OCI-LY3 (cell line): ENCODE measurements around the gene POMGNT2.

ENCODE experiments used
- H2AFZ ChIP-seq: fragments of 200-600, 300-600 bp; shearing (Covaris generic); 2 replicates; pipeline ENCODE4 v1.6.0; 2014; ENCODE audit warnings: antibody characterized with exemption, low read depth, low read length
- H3K27ac ChIP-seq: fragments of 200-600, 300-600 bp; sonication (generic); 2 replicates; pipeline ENCODE4 v1.5.1; 2014; ENCODE audit warnings: mild to moderate bottlenecking, low read length, moderate library complexity, mixed read lengths
- H3K27me3 ChIP-seq: fragments of 200-600, 300-600 bp; sonication (generic); 2 replicates; pipeline ENCODE4 v1.6.1; 2014; ENCODE audit warnings: low read depth, low read length, mixed read lengths
- H3K36me3 ChIP-seq: fragments of 200-600, 300-600 bp; sonication (generic); replicated peaks from 2 replicates; pipeline ENCODE3; 2014; ENCODE audit warnings: low read depth, low read length, mixed read lengths
- H3K4me1 ChIP-seq: fragments of 300-600, 200-600 bp; sonication (generic); 2 replicates; pipeline ENCODE4 v1.6.1; 2014; ENCODE audit warnings: low read length, mixed read lengths
- H3K4me2 ChIP-seq: fragments of 200-600, 300-600 bp; sonication (generic); 2 replicates; pipeline ENCODE4 v1.6.1; 2014; ENCODE audit warnings: low read length, mixed read lengths
- H3K4me3 ChIP-seq: fragments of 300-600, 200-600 bp; sonication (generic); 2 replicates; pipeline ENCODE4 v1.5.1; 2014; ENCODE audit warnings: antibody characterized with exemption, mild to moderate bottlenecking, low read length, moderate library complexity
- H3K79me2 ChIP-seq: fragments of 300-600, 200-600 bp; shearing (Covaris generic); 2 replicates; pipeline ENCODE4 v1.6.1; 2014; ENCODE audit warnings: mild to moderate bottlenecking, low read length, mixed read lengths
- H3K9ac ChIP-seq: fragments of 300-600, 200-600 bp; shearing (Covaris generic); 2 replicates; pipeline ENCODE4 v1.6.0; 2014; ENCODE audit warnings: mild to moderate bottlenecking, low read length, moderate library complexity
- H3K9me3 ChIP-seq: fragments of 200-600, 300-600 bp; shearing (Covaris generic); 2 replicates; pipeline ENCODE4 v1.6.1; 2014; ENCODE audit warnings: low read length, mixed read lengths; ENCODE audit not compliant: insufficient read depth
- H4K20me1 ChIP-seq: fragments of 200-600, 300-600 bp; sonication (generic); 2 replicates; pipeline ENCODE4 v1.6.1; 2016; ENCODE audit warnings: low read length, mixed read lengths; ENCODE audit not compliant: insufficient read depth
- CTCF ChIP-seq: fragments of 200-600, 300-600 bp; sonication (generic); IDR thresholded peaks from 2 replicates; pipeline ENCODE4 v1.5.1; 2014; ENCODE audit warnings: antibody characterized with exemption, low read length, low read depth
- EZH2phosphoT487 ChIP-seq: fragments of 200-600 bp; shearing (Covaris generic); IDR thresholded peaks from 2 replicates; pipeline ENCODE4 v1.6.1; 2018; ENCODE audit warnings: antibody characterized with exemption, mixed run types, low read depth

The POMGNT2 gene

GRCh38 chr3:43106293-43106628, 382 bp upstream of the POMGNT2 start:
- Histone ChIP-seq H4K20me1 (no peaks in the 10 kb centered on the region), H3K79me2 (no peaks in the 10 kb centered on the region), H3K9ac (no peak overlapping the region), H3K36me3 (no peaks in the 10 kb centered on the region), H3K4me1 (no peaks in the 10 kb centered on the region), H2AFZ (no peak overlapping the region), H3K27me3 (0 out of 2 replicates have a peak, but pooled peaks cover under 1% of the 10 kb centered on the region), H3K4me3 (no peak overlapping the region), H3K9me3 (no peaks in the 10 kb centered on the region), H3K4me2 (no peak overlapping the region), H3K27ac (no peak overlapping the region)
- TF ChIP-seq CTCF (no peak), EZH2phosphoT487 (no peak)

DNA sequence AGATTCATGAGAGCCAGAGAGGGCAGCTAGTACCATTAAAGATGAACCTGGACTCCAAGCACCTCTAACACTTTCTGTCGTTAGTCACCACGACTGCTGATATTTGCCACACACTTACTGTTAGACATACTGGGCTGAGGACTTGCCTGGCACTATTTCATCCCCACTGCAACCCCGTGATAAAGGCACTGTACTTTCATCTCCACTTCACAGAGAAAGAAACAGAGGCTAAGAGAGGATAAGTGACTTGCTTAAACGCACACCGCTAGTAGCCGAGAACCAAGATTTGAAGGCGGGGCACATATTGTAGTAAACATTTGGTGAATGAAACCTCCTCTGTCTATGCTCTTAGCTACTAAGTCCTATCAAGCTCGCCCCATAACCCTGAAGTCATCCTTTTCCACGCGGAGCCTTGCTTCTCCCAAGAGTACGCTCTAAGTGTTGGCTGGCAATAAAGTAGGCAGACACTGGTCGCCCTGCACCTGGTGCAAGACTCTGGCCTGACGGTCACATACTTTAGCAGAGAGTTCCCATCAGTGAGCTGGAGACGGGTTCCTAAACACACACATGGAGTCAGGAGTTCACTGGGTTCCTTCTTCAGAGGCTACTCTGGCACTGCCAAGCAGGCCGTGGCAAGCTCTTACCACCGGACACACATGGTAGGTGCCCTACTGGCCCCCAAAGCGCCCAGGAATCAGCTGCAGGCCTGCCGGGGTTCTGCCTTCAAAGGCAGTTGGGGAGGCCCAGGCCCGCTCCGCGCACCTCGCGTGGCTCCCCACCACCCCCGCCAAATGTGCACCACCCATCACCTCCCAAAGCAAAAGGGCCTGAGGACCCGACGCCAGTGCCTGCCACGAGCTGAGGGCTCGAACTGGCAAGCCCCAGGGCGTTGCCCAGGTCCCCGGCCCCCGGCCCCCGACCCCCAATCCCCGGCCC, 951 bp downstream of the POMGNT2 start:
- H3K27ac ChIP-seq: no peak overlapping the region

DNA sequence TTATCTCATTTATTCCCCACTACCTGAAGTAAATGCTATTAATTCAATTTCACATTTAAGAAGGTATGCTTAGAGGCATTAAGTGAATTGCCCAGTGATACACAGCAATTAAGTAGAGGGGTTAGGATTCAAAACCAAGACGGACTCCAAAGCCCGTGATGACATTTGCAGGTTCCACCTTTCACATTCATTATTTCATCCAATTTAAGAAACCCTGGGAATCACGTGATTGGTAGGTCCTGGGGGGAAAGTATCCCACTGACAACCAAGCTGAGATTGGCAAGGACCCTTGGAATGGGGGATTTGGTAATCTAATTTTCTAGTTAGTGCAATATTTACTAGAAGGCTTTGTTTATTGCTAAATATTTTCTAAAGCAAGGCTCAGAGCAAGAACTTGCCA, 1.8 kb downstream of the POMGNT2 start:
- Histone ChIP-seq H4K20me1 (no peaks in the 10 kb centered on the region), H3K4me3 (no peak overlapping the region), H3K4me2 (no peak overlapping the region), H3K27ac (no peak overlapping the region), H3K79me2 (no peaks in the 10 kb centered on the region), H3K9me3 (no peaks in the 10 kb centered on the region), H3K9ac (no peak overlapping the region), H3K36me3 (no peaks in the 10 kb centered on the region), H2AFZ (no peak overlapping the region), H3K4me1 (no peaks in the 10 kb centered on the region), H3K27me3 (0 out of 2 replicates have a peak, but pooled peaks cover 5% of the 10 kb centered on the region)
- no peak for TF ChIP-seq CTCF

More for the DNA sequence above, 951 bp downstream of the POMGNT2 start:
- Histone ChIP-seq H2AFZ (no peak overlapping the region), H3K36me3 (no peaks in the 10 kb centered on the region), H3K9ac (no peak overlapping the region), H3K9me3 (no peaks in the 10 kb centered on the region), H3K27me3 (0 out of 2 replicates have a peak, but pooled peaks cover 5% of the 10 kb centered on the region), H3K4me2 (no peak overlapping the region), H3K79me2 (no peaks in the 10 kb centered on the region), H3K4me3 (no peak overlapping the region), H4K20me1 (no peaks in the 10 kb centered on the region), H3K4me1 (no peaks in the 10 kb centered on the region)
- TF ChIP-seq EZH2phosphoT487 (no peak), CTCF (no peak)

DNA sequence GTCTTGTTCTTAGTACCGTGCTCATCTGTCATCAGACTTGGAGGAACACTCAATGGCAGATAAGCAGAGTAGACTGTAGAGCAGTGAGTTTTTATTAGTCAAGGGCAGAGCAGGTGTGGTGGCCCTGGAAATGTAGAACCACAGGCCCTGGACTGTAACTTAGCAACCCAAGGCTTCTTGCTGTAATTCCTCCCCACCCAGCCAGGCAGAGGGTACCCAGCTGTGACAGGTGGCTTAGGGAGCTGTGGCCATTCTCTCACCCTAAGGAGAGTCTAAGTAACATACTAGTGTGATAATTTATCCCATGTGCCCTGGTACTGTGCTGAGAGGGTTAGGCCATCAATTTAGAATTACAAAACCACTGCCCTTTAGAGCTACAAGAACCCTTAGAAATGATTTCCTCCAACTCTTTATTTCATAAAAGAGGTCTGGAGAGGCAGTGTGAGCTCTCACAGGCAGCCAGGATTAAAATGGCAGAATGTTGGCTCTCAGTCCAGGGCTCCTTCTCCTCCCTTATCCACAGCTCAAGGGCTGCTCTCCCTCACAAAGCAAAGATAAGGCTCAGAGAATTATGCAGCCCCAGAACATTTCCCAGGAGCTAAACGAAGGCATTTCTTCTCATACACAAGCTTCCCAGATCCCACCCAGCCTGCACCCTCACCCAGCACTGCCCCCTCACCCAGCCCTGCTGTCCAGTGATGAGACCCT, 3.0 kb downstream of the POMGNT2 start:
- H4K20me1 ChIP-seq: no peaks in the 10 kb centered on the region
- H3K27me3 ChIP-seq: 0 out of 2 replicates have a peak, but pooled peaks cover 5% of the 10 kb centered on the region
- H3K4me3 ChIP-seq: no peak overlapping the region
- H2AFZ ChIP-seq: no peak overlapping the region
- no peak overlapping the region for H3K9ac ChIP-seq
- no peak overlapping the region for H3K4me2 ChIP-seq
- no peaks in the 10 kb centered on the region for H3K4me1 ChIP-seq
- no peak for TF ChIP-seq EZH2phosphoT487
- TF ChIP-seq CTCF: no peak
- H3K9me3 ChIP-seq: no peaks in the 10 kb centered on the region
- H3K36me3 ChIP-seq: no peaks in the 10 kb centered on the region
- H3K27ac ChIP-seq: no peak overlapping the region
- no peaks in the 10 kb centered on the region for H3K79me2 ChIP-seq
